AG08395 (cell line): Measurements from ENCODE around the gene HEATR5B.

Source experiments
- DNase-seq: peaks from one replicate; pipeline ENCODE4 v3.0.0; 2012; ENCODE audit warnings: mixed read lengths, low spot score

Gene HEATR5B

GRCh38 chr2:37083873-37084794 is at the start of gene HEATR5B, which contains the start of gene GPATCH11:
TSS of gene HEATR5B (minus strand) at chr2:37084372. CDS start at chr2:37083414, 958 bp downstream.
TSS of gene GPATCH11 (plus strand) at chr2:37084518. CDS start at chr2:37088382, 3,864 bp downstream.
- peak; percentile 99 for DNase-seq

GRCh38 chr2:37132914-37133313 is 48.7 kb upstream of the HEATR5B start:
- no peak for DNase-seq

GRCh38 chr2:37125416-37125815 is 41.2 kb upstream of the HEATR5B start:
- DNase-seq = no peak

- no peak for DNase-seq
Observed at GRCh38 chr2:37119157-37119556, 35.0 kb upstream of the HEATR5B start.

GRCh38 chr2:37117566-37117965 is 33.4 kb upstream of the HEATR5B start:
- DNase-seq = no peak

GRCh38 chr2:37111958-37112357 is 27.8 kb upstream of the HEATR5B start:
- no peak for DNase-seq

GRCh38 chr2:37110306-37111212 is 26.4 kb upstream of the HEATR5B start:
- no peak for DNase-seq

GRCh38 chr2:37109523-37109922 is 25.4 kb upstream of the HEATR5B start:
- no peak for DNase-seq

GRCh38 chr2:37105150-37105549 is 21.0 kb upstream of the HEATR5B start:
- no peak for DNase-seq

- DNase-seq = no peak
Observed at GRCh38 chr2:37104178-37104577, 20.0 kb upstream of the HEATR5B start.

- no peak for DNase-seq
Observed at GRCh38 chr2:37102588-37102987, 18.4 kb upstream of the HEATR5B start.

GRCh38 chr2:37100054-37100453 is 15.9 kb upstream of the HEATR5B start:
- DNase-seq = no peak

- no peak for DNase-seq
Observed at GRCh38 chr2:37098416-37099118, 14.4 kb upstream of the HEATR5B start.

- DNase-seq = no peak
Observed at GRCh38 chr2:37096568-37096967, 12.4 kb upstream of the HEATR5B start.

GRCh38 chr2:37091873-37092272 is 7.7 kb upstream of the HEATR5B start:
- no peak for DNase-seq

- no peak for DNase-seq
Observed at GRCh38 chr2:37090019-37090477, 5.9 kb upstream of the HEATR5B start.

GRCh38 chr2:37085731-37086147 is 1.6 kb upstream of the HEATR5B start:
- DNase-seq = peak; percentile 19

GRCh38 chr2:37084797-37085196 is 625 bp upstream of the HEATR5B start:
- no peak for DNase-seq

- no peak for DNase-seq
Observed at GRCh38 chr2:37080689-37081088, 3.5 kb downstream of the HEATR5B start.

GRCh38 chr2:37080266-37080665 is 3.9 kb downstream of the HEATR5B start:
- DNase-seq = no peak

GRCh38 chr2:37070931-37071330 is 13.2 kb downstream of the HEATR5B start:
- DNase-seq = no peak

- DNase-seq = no peak
Observed at GRCh38 chr2:37068686-37069085, 15.5 kb downstream of the HEATR5B start.
